GM21723 (cell line): ENCODE data around the gene SNX17.
"Not testable (repeated sequence)": the region's sequence is repeated elsewhere in the genome, so short reads cannot be mapped to it uniquely, and the experiment has no call there.

Experiments used
- ATAC-seq: cut with Tn5 transposase; IDR thresholded peaks from one replicate; pipeline ENCODE4 v1.9.1; 2021; ENCODE audit warnings: mild to moderate bottlenecking, moderate library complexity; ENCODE audit not compliant: unreplicated experiment

Gene SNX17

DNA sequence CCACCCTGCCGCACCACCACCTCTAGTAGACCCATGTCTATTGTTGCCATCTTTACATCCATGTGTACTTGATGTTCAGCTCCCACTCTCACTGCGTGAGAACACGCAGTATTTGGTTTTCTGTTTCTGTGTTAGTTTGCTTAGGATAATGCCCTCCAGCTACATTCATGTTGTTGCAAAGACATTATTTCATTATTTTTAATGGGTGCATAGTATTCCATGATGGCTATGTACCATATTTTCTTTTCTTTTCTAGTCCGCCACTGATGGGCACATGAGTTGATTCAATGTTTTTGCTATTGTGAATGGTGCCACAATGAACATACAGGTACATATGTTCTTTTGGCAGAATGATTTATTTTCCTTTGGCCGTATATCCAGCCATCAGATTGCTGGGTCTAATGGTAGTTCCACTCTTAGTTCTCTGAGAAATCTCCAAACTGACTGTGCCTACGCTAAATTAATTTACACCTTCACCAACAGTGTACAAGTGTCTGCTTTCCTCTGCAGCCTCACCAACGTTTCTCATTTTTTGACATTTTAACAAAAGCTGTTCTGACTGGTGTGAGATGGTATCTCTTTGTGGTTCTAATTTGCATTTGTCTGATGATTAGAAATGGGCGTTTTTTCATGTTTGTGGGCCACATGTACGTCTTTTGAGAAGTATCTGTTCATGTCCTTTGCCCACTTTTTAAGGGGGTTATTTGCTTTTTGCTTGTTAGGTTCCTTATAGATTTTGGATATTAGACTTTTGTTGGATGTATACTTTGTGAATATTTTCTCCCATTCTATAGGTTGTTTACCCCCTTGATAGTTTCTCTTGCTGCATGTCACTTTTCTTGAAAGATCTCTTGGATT lies 20.6 kb downstream of the SNX17 start:
- no peak for ATAC-seq

DNA sequence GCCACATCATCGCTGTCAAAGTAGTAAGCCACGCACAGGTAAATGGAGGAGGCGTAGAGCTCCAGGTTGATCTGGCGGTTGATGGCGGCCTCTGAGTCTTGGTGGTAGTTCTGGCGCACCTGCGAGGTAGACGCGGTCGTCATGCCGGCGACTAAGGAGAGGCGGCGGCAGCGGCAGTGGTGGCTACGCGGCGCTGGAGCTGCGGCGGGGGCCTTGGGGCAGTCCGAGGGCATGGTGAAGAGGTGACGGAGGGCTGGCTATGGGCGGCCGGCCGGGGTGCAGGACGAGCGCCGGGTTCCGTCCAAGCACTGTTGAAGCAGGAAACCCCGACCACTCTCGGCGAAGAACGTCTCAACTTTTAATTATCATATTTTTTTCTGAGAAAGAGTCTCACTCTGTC lies 22.8 kb downstream of the SNX17 start:
- ATAC-seq = no peak

DNA sequence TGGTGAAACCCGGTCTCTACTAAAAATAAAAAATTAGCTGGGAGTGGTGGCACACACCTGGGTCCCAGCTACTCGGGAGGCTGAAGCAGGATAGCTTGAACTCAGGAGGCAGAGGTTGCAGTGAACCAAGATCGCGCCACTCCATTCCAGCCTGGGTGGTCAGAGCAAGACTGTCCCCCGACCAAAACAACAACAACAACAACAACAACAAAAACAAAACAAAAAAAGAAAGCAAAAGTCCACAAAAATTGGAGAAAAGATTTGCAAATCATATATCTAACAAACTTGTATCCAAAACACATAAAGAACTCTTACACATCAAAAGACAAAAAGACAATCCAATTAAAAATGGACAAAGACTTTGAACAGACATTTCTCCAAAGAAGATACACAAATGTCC lies 28.5 kb downstream of the SNX17 start:
- no peak for ATAC-seq

- ATAC-seq = no peak
Observed at GRCh38 chr2:27400348-27401135, 30.1 kb downstream of the SNX17 start.

DNA sequence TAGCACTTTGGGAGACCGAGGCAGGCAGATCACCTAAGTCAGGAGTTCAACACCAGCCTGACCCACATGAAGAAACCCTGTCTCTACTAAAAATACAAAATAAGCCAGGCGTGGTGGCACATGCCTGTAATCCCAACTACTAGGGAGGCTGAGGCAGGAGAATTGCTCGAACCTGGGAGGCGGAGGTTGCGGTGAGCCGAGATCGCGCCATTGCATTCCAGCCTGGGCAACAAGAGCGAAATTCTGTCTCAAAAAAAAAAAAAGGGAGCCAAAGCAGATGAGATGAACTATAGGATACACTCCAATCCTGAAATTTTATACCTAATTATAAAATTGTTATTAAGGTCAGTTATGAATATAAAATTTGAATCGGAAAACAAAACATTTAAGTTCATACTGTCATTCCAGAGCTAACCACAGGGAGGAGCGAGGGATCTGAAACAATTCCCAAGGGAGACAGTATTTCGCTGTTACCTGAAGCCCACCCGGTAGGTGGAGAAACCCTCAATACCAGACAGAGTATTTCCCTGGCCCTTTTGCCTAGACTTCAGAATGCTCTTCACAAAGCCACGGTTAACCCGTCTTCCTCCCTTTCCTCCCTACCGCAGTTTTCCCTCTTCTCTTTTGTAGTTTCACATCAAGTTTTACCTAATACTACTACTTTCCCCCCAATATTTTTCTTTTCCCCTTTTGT lies 37.5 kb downstream of the SNX17 start:
- ATAC-seq = no peak

- ATAC-seq = peak; percentile 48
Observed at GRCh38 chr2:27408601-27409320, 38.3 kb downstream of the SNX17 start.

DNA sequence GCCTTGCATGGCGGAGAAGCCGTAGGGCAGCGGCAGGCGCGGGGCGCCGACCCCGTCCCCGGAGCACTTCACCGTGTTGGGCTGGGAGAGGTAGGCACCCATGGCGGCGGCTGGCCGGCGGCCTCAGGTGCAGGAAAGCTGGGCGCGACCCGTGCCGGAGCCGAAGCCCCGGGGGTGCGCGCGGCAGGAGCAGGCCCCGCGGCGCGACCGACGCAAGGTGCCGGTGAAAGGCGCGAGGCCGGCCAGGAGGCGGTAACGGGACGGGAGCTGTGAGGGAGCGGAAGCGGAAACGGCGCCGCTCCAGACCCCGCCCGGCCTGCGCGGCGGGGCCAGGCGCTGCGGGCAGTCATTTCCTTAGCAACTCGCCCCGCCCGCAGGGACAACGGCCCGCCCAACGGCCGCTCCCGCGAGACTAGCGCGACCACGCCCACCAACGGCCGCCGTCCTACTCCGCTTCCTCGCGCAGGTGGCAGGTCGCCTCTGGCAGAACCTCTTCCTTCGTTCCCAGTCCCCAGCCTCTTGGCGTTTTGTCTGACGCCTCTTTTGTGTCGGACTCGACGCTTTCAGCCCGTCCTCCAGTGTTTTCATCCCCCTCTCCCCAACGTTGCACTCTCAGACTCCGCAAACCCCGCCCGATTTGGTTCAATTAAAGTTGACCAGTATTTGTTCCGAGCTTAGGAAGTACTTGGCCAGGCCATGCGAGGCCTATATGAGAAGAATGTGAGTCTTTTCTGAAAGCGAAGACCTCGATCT lies 39.1 kb downstream of the SNX17 start, which contains the start of gene PPM1G:
TSS of gene PPM1G (minus strand) at position 271 of the 753 bp plus-strand sequence. CDS start at position 102, 169 bp downstream.
- peak; percentile 93 for ATAC-seq

- ATAC-seq = no peak
Observed at GRCh38 chr2:27412419-27413152, 42.2 kb downstream of the SNX17 start.

DNA sequence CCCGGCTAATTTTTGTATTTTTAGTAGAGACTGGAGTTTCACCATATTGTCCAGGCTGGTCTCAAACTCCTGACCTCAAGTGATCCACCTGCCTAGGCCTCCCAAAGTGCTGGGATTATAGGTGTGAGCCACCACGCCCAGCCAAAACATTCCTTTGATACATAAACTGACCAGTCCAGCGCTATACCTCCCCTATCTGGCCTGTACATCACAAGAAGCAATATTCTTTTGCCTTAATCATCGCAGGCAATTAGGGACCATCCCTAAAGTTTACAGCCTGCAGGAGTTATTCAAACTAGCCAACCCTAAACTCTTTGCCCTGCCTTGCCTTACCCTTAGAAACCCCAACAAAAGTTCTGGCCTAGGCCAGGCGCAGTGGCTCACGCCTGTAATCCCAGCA lies 45.7 kb downstream of the SNX17 start:
- ATAC-seq = no peak

- no peak for ATAC-seq
Observed at GRCh38 chr2:27420996-27421395, 50.6 kb downstream of the SNX17 start.

DNA sequence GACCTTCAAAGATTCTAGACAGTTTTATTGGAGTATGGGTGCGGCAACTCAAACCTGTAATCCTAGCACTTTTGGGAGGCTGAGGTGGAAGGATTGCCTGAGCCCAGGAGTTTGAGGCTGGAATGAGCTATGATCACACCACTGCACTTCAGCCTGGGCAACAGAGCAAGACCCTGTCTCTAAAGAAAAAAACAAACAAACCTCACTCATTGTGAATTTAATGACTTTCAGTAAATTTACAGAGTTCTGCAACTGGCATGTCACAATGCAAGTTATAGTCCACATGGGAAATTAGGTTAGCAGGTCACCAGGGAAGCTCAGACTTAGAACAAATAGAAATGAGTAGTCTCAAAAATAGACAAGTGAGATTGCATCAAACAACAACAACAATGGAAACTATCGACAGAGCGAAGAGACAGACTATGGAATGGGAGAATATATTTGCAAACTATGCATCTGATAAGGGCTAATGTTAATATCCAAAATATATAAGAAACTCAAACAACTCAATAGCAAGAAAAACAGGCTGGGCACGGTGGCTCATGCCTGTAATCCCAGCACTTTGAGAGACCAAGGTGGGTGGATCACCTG lies 51.3 kb downstream of the SNX17 start:
- no peak for ATAC-seq

- no peak for ATAC-seq
Observed at GRCh38 chr2:27422958-27423357, 52.5 kb downstream of the SNX17 start.

DNA sequence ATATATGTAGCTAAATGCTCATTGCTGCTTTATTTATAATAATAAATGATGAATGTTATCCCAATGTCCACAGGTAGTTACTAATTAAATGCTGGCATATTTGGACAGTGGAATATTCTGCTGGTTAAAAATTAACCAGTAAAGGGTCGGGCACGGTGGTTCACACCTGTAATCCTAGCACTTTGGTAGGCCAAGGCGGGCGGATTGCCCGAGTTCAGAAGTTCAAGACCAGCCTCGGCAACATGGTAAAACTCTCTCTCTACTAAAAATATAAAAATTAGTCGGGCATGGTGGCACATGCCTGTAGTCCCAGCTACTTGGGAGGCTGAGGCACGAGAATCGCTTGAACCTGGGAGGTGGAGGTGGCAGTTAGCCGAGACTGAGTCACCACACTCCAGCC lies 54.6 kb downstream of the SNX17 start:
- not testable (repeated sequence) for ATAC-seq
